A204.1 (cell line): ENCODE measurements around the gene INA.

Source experiments
- FAIRE-seq: peaks from 2 replicates; lab custom pipeline; 2012; peaks lifted over from hg19 to GRCh38; lab: Jason Lieb, UNC

Gene INA

DNA sequence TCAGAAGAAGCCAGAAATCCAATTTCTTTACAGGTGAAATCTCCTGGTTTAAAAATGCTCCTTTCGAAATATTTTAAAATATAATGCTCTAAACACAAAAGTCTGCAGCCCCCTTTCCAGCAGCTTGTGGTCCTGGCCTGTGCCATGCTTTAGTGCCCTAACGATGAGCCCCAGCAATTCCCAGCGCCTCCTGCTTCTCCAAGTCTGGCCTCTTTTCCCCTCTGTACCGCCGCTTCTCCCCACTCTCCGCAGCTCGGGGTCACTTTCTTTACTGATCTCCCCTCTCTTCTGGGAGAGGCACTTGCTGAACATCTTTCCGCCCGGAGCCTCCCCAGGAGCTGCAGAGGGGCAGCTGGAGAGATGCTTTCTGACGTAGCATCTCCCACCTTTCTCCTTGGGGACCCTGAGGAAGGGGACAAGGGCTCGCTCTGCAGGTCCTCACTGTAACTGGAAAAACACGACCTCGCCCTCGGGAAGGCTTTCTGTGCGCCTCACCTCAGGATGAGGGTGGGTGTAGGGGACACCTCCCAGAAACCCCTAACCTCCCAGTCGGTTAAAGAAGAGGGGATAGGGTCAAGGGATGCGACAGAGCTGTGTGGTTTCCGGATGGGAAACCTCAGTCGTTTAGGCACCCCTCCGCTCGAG is 565 bp upstream of the INA start:
- no peak for FAIRE-seq

DNA sequence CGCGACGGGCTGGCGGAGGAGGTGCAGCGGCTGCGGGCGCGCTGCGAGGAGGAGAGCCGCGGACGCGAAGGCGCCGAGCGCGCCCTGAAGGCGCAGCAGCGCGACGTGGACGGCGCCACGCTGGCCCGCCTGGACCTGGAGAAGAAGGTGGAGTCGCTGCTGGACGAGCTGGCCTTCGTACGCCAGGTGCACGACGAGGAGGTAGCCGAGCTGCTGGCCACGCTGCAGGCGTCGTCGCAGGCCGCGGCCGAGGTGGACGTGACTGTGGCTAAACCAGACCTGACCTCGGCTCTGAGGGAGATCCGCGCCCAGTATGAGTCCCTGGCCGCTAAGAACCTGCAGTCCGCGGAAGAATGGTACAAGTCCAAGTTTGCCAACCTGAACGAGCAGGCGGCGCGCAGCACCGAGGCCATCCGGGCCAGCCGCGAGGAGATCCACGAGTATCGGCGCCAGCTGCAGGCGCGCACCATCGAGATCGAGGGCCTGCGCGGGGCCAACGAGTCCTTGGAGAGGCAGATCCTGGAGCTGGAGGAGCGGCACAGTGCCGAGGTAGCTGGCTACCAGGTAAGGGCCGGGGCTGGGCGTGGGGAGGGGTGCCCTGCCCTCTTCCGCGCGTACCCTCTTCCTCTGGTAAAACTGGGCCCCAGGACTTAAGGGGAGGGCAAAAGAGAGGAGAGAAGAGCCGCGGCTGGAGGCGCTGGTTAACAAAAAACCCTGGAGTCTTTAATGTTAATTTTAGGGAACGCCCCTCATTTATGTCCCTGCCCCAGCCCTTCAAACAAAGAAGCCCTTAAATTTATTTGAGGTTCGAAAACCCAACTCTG is 987 bp downstream of the INA start:
- no peak for FAIRE-seq

DNA sequence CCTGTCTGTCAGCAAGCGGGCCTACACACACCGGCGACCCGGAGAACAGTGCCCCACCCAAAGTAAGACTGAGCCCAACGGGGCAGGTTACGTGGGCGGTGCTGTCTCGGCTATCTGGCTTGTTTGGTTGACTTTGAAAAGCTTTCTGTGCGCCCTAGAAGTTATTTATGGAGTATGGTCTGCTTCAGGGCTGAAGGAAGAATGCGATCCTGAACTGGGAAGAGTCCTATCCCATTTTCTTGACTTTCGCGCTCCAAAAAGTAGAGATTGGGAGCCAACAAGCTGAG is 1.5 kb downstream of the INA start:
- no peak for FAIRE-seq

DNA sequence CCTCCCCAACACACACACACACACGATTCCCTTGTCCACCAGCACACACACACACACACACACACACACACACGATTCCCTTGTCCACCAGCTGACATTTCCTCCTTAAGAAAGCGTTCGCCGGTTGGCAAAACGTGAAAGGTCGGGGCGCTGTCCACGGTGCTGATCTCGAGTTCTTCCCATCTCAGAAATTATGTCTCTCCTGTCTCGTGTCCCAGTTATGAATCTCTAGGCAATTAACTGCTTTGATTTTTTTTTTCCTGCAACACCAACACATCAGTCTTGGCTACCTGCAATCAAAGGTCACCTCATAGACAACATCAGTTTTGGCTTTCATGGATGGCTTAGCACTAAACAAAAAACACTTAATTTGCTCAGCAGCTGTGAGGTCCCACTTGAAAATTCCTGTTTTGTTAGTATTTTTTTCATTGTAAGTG is 1.9 kb downstream of the INA start:
- no peak for FAIRE-seq

DNA sequence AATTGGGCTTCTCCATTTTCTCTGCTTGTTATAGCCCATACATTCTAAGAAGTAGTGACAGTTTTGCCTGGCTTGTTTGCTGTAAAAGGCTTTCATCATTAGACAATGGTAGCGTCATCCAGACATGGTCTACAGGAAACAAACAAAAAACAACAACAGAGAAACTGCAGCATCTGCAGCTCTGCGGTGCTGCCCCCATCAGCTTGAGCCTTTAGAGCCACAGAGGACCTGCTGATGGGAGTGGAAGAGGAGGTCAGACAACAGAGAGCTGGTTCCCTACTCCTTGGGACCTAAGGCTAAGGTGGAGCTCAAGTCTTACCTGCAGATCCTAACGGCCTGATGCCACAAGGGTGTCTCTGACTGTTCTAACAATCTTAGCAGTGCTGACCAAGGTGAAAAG is 3.1 kb downstream of the INA start:
- FAIRE-seq, result no peak

DNA sequence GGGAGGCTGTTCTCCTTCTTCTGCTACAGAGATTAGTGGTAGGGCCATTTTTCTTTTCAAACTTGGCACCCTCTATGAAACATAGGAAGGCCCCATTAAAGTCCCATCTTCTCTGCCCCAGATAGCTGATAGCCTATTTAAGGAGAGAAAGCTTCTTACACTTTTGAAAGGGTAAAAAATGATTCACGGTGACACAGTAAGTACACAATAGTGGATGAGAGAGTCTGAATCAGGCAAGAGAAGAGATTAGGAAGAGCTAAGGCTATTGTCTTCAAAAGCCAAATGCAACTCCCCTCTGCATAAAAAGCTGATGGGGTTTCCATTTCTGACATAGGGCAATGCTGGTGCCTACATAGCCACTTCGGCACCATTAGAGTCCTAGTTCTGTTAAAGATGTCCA is 3.6 kb downstream of the INA start:
- FAIRE-seq, result no peak

DNA sequence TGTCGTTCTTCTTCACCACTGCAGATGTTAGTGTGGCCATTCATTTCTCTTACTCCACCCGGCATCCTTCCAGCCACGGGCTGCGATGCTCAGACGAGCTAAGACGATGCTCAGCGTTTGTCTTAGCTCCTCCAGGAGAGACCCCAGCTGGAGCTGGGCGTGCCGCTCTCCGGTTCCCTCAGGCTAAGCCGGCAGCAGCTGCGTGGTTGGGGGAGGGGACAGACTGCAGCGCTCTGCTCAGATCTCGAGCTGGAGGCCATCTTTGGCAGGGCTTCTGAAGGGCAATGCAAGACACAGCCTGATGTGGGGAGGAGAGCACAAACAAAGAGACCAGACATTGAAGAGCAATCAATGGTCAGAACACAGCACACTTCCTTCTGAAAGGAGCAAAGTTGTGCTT is 4.8 kb downstream of the INA start:
- FAIRE-seq, result no peak

DNA sequence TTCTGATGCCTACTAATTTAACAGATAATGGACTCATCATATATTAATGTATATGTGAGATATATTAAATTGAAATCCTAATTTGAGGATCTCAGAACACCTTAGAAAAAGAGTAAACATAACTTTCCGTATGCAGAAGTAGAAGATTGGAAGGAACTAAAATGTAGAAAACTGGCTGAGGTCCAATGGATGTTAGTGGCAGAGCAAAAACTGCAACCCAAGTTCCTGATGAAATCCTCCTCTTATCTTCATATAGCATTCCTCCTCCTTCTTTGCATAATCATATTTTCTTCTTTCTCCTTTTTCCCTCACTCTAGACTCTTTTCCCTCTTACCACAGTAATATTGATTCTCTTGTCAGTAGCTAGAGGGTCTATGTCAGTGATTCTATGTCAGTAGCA is 6.0 kb downstream of the INA start:
- no peak for FAIRE-seq

DNA sequence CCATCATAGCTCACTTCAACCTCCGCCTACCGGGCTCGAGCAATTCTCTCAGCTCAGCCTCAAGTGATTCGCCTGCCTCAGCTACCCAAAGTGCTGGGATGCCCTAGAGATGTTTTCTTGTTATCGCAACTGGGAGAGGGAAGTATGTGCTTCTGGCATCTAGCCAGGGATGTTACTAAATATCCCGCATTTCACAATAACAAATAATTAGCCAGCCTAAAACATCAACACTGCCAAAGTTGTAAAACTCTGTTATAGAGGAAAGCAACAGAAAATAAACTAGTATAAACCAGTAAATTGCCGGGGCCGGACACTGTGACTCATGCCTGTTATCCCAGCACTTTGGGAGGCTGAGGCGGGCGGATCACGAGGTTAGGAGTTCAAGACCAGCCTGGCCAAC is 7.2 kb downstream of the INA start:
- no peak for FAIRE-seq

DNA sequence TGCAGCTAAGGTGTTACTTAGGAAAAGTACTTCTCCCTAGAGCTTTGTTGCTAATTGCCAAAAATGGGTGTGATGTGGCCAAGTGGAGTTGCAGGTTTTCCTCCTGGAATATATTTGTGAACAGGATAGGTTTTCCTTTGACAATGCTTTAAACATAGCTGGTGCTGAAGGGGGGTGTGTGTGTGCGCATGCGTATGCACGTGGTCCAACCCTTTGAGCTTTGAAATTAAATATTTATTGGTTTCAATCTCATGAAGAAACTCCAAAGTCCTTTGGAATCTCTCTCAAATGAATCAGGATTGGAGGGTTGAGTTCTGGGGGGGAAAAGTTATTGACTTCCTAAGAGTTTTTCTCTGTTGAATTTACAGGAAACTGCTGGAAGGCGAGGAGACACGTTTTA is 11.1 kb downstream of the INA start:
- no peak for FAIRE-seq

DNA sequence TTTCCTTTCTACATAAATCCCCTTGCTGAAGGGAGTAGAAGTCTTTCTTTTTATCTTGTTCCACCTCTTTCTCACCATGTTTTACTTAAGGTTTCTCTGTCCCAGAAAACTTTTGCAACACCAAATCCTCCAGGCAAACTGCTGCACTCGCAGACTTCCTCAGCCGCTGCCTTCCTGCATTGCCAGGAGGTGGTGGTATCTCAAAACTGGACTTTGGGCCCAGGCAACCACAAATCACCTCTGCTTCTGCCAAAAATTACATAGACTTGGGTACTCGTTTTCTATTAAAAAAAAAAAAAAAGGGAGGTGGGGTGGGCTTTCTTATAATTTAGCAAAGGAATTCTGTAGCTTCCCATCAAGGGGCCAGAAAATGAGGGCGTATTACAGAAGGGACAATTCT is 14.7 kb downstream of the INA start:
- FAIRE-seq, result no peak

DNA sequence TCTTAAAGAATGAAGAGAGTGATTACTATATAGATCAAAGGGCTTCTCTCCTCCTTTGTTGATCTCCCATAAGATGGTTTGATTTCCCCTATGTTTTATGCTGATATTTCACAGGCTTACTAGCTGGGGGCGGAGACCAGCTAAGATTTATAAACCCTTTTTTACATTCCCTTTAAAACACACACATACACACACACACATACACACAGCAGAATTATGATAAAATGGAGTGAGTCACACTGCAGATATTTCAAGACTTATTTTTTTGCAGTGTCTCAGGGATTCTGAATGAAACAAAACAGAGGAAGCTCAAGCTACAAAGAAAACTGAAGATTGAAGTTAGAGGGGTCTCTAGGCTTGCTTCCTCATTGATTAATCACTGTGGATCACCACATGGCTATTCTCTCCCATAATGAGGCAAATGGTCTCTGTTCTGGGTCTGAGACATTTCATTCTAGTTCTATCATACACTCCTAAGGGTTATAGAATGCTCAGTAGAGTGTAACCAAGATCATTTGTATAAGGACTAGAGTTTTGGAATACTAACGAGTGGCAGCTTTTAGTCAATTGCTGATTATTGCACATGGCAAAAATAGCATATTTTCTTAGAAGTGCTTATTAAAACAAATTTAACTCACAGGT is 18.6 kb downstream of the INA start:
- no peak for FAIRE-seq

DNA sequence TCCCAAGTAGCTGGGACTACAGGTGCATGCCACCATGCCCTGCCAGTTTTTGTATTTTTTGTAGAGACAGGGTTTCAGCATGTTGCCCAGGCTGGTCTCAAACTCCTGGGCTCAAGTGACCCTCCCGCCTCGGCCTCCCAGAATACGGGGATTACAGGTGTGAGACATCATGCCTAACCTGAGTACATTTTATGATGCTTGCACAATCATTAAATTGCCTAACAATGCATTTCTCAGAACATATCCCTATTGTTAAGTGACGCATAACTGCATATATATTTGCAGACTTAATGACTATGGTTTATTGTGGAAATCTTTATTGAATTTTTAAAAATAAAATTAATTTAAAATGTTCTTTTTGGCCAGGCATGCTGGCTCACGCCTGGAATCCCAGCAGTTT is 30.7 kb downstream of the INA start:
- no peak for FAIRE-seq

DNA sequence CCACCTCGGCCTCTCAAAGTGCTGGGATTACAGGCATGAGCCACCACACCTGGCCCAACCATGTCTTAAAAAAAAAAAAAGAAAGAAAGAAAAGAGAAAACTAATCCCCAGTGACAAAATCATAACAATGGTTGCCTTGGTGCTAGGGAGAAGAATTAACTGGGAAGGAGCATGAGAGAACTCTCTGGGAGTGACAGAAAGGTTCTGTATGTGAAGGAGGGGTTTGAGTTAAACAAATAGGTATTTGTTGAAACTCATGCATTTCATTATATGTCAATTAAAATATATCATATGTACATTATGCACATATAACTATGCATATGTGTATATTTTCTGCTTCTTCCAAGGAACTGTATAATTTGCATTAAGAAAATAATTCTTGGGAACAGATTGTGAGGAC is 33.3 kb downstream of the INA start:
- FAIRE-seq, result no peak

DNA sequence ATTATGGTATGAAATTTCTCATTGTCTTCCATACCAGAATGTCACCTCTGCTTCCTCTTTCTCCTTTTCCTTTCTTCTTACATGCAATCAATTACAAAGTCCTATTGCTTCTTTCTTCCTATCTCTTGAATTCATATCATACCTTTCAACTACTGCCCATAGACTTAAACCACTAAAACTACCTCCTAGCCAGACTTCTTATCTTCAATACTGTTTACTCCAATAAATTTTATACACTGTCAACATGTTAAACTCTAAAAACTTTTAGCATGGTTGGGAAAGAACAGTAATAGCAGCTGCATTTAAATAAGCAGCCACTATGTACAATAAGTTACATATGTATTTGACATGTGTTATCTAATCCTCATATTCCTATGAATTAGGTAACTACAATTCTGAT is 39.1 kb downstream of the INA start:
- no peak for FAIRE-seq

DNA sequence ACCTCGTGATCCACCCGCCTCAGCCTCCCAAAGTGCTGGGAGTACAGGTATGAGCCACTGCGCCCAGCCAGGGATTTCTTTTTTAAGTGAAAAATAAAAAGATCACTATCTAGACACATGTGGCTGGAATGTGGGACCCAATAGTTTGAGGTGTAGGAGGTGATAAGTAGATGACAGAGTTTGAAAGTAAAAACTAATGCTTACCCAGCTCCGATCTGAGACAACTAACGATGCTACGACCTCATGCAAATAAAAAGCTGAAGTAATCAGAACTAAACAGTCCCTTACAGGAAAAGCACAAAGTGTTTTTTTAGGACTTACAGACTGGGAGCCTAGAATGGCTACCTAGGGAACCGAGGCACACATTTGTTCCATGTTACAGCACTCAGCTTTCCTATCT is 51.0 kb downstream of the INA start:
- no peak for FAIRE-seq

DNA sequence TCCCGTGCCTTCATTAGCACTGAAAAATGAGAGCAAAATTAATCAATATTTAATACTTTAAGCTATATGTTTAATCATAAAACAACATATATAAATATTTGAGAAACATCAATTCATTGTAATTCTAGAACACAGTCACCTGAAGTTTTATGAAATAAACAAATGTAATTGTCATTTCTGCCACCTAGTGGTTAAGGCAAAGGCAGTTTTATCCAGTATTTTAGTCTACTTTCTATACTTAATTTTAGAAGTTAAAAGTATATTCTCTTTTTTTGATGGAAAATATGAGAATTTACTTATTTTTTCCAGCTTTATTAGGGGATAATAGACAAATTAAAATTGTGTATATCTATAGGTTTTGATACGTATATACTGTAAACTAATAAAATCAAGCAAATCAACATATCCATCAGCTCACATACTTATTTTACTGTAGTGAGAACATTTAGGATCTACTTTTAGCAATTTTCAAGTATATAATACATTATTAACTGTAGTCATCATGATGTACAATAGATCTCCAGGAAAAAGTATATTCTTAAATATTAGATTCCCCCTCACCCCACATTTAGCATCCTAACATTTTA is 57.1 kb downstream of the INA start:
- FAIRE-seq, result peak; percentile 99

DNA sequence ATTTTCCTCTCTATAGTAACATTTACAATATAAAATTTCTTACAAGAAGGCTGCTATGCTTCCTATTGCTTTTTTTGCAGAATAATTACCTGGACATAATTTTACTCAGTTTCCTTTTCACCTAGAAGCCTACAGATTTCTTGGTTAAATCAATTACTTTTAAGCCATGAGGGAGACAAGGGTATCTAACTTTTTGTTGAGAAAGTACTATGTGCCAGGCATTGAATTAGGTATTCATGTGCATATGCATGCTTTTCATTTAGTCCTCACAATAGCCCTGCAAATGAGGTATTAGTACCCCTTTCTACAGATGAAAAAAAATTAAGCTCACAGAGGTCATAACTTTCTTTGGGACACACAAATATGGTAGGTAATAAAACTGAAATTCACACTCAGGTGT is 57.6 kb downstream of the INA start:
- FAIRE-seq, result no peak

DNA sequence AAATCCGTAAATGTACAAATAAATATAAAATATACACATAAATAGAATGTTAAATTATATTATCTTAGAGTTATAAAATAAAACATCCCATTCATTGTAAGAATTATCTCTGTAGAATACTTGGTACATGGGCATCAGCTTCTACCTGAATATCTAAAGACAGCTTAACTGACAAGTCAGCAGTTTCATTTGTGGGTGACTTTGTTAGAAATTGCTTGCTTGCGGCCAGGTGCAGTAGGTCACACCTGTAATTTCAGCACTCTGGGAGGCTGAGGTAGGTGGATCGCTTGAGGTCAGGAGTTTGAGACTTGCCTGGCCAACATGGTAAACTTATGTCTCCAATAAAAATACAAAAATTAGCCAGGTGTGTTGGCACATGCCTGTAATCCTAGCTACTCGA is 59.4 kb downstream of the INA start:
- no peak for FAIRE-seq
